Measurements from ENCODE around the gene GNPAT.

The GNPAT gene

GRCh38 chr1:231242516-231243198, 1.6 kb downstream of the GNPAT start:
- no peak for DNase-seq

GRCh38 chr1:231248778-231249177, 7.8 kb downstream of the GNPAT start:
- DNase-seq (no peak), ATAC-seq (no peak)

More at GRCh38 chr1:231242516-231243198, 1.6 kb downstream of the GNPAT start:
- no peak for ATAC-seq

- ATAC-seq (no peak), DNase-seq (no peak)
Measured at GRCh38 chr1:231252336-231252735, 11.3 kb downstream of the GNPAT start.

GRCh38 chr1:231260351-231260750, 19.3 kb downstream of the GNPAT start:
- ATAC-seq = no peak
- DNase-seq = no peak

- ATAC-seq (no peak), DNase-seq (no peak)
Measured at GRCh38 chr1:231264642-231265041, 23.6 kb downstream of the GNPAT start.

GRCh38 chr1:231265379-231265778, 24.4 kb downstream of the GNPAT start:
- DNase-seq (no peak), ATAC-seq (no peak)

GRCh38 chr1:231266811-231267322, 25.9 kb downstream of the GNPAT start:
- no peak for ATAC-seq
- DNase-seq = no peak

GRCh38 chr1:231272173-231272572, 31.2 kb downstream of the GNPAT start:
- DNase-seq (no peak), ATAC-seq (peak; percentile 12)

GRCh38 chr1:231272880-231273279, 31.9 kb downstream of the GNPAT start:
- DNase-seq = no peak
- no peak for ATAC-seq

GRCh38 chr1:231274119-231274825, 33.3 kb downstream of the GNPAT start:
- DNase-seq (no peak), ATAC-seq (peak; percentile 72)

GRCh38 chr1:231278100-231278790, 37.2 kb downstream of the GNPAT start:
- ATAC-seq (no peak), DNase-seq (no peak)

GRCh38 chr1:231279081-231279480, 38.1 kb downstream of the GNPAT start:
- DNase-seq = no peak
- no peak for ATAC-seq

GRCh38 chr1:231279683-231280082, 38.7 kb downstream of the GNPAT start:
- ATAC-seq = no peak
- no peak for DNase-seq

- ATAC-seq (no peak), DNase-seq (no peak)
Measured at GRCh38 chr1:231284441-231284840, 43.4 kb downstream of the GNPAT start.

- ATAC-seq (no peak), DNase-seq (no peak)
Measured at GRCh38 chr1:231286603-231287002, 45.6 kb downstream of the GNPAT start.

- ATAC-seq (no peak), DNase-seq (no peak)
Measured at GRCh38 chr1:231295938-231296337, 54.9 kb downstream of the GNPAT start.

GRCh38 chr1:231301990-231302389, 61.0 kb downstream of the GNPAT start:
- DNase-seq (no peak), ATAC-seq (no peak)

GRCh38 chr1:231310391-231310934, 69.5 kb downstream of the GNPAT start:
- DNase-seq (no peak), ATAC-seq (no peak)

- DNase-seq (no peak), ATAC-seq (no peak)
Measured at GRCh38 chr1:231311720-231312431, 70.9 kb downstream of the GNPAT start.

- DNase-seq (no peak), ATAC-seq (no peak)
Measured at GRCh38 chr1:231312432-231312788, 71.4 kb downstream of the GNPAT start.

- no peak for ATAC-seq
- DNase-seq = no peak
Measured at GRCh38 chr1:231313661-231314060, 72.6 kb downstream of the GNPAT start.

GRCh38 chr1:231315887-231316286, 74.9 kb downstream of the GNPAT start:
- ATAC-seq (peak; percentile 79), DNase-seq (peak; percentile 49)
